HG02623 (cell line): Measurements from ENCODE around the gene DDI2.

Experiments
- ATAC-seq: cut with Tn5 transposase; IDR thresholded peaks from one replicate; pipeline ENCODE4 v1.9.1; 2021; ENCODE audit warnings: moderate library complexity; ENCODE audit not compliant: unreplicated experiment

The DDI2 gene

DNA sequence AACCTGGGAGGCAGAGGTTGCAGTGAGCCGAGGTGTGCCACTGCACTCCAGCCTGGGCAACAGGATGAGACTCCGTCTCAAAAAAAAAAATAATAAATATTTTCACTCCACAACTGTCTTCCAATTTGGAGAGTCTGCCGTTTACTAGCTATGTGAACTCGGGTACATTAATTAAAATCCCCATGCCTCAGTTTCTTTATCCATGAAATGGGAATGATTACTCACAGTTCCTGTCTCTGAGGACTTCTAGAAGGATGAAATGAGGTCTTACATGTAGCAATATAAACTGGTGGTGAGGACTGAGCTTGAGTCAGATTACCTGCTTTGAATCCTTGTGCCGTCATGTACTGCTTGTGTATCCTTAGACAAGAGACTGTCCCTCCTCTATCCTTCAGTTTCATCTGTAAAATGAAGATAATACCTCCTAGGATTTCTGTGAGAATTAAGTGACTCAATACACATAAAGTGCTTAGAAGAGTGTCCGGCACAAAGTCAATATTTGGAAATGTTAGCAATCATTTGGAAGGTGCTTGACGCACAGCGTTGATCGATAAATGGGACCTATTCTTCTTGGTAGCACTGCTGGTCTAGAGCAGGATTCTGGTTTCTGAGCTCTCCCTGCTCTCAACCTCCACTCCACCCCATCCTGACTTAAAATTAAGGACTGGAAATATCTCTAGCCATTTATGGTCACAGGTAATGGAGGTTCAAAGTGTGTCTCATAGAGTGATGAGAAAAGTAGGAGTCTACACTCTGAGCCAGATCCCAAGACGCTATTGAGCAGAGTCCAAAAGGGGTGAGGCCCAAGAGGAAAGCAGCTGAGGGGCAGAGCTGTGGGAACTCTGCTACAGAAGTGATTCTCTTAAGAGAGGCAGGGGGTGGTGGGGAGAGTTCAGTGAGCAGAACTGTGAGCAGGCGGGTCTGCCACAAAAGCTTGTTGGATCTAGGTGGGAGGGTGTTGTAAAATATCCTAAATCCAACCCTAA, 11.6 kb upstream of the DDI2 start:
- no peak for ATAC-seq

DNA sequence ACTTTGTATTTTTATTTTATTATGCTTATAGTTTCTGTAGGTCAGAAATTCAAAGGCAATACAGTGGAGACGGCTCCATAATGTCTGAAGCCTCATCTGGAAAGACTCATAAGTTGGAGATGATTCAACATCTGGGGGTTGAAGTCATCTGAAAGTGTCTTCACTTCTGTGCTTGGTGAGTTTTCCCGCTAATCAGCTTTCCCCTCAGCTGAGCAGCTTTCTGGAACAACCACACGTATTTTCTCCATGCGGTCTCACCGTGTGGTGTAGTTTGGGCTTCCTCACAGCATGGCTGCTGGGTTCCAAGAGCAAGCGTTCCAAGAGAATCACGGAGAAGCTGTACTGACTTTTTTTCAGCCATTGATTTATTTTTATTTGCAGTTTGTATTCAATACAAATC, 7.6 kb upstream of the DDI2 start:
- no peak for ATAC-seq

DNA sequence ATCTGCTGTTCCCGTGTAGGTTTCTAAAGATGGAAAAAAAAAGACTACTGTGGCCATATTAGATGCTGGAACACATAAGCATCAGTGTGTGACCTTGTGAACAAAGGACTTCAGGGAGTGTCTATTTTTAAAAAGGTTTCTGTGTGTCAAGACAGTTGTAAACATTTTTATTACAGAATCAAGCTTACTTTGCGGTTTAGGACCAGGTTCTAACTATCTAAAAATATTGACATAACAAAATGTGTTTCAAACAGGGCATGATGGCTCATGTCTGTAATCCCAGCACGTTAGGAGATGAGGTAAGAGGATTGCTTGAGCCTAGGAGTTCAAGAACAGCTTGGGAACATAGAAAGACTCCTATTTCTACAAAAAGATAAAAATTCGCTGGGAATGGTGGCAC, 7.1 kb upstream of the DDI2 start:
- ATAC-seq: no peak

DNA sequence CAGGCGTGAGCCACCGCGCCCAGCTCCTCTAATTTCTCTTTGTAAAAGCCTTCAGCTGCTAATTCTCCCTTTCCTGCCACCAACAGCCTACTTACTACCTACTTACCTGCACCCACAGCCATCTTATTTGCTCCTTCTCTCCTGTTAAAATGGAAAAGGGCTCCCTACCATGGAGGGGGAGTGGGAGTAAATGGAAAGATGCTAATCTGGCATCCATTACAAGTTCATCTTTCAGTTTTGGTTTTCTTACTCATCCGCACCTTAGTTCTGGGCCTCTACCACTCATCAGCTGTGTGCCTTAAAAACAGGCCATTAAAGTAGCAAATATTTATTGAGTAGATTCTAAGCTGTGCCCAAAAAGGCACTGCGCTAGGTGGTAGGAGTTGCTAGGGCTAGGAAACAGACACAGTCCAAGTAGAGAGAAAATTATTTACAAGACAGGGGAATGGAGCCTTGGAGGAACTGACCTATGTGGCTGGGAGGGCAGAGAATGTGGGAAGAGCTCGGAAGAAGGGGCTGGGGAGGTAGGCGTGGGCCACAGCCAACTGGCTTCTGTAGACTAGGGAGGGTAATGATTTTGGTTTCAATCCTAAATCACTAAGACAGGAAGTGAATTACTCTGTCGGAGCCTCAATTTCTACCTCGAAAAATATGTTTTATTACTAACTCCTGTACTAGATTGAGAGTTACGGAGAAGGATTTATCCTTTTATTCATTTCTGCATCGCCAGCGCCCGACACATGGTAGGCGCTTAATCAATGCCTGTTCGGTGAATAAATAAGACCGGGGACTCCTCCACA, 685 bp upstream of the DDI2 start:
- no peak for ATAC-seq

DNA sequence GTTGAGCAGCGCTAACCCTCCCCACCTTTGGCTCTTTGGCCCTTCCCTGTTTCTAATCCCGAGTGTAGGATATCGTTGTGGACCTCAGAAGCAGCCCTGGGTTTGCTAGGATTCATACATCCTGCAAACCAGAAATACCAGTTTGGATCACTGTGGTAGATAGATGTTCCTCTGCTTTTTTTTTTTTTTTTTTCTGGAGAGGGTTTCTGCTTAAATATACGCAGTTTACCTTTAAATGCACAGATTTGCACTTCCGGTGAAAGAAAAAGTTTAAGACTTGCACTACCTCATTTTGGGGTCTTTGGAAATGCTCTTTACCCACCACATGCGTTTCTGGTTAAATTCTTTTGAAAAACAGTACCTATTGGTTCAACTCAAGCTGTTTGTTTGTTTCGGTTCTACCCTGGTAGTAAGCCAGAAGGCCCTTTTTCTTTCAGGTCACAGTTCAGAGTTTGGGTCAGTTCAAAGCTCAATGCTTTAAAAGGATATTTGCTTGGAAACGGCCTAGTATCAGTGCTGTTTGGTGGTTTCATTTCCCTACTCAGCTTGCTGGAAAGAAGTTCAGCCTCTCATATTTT, 908 bp downstream of the DDI2 start:
- ATAC-seq: no peak

DNA sequence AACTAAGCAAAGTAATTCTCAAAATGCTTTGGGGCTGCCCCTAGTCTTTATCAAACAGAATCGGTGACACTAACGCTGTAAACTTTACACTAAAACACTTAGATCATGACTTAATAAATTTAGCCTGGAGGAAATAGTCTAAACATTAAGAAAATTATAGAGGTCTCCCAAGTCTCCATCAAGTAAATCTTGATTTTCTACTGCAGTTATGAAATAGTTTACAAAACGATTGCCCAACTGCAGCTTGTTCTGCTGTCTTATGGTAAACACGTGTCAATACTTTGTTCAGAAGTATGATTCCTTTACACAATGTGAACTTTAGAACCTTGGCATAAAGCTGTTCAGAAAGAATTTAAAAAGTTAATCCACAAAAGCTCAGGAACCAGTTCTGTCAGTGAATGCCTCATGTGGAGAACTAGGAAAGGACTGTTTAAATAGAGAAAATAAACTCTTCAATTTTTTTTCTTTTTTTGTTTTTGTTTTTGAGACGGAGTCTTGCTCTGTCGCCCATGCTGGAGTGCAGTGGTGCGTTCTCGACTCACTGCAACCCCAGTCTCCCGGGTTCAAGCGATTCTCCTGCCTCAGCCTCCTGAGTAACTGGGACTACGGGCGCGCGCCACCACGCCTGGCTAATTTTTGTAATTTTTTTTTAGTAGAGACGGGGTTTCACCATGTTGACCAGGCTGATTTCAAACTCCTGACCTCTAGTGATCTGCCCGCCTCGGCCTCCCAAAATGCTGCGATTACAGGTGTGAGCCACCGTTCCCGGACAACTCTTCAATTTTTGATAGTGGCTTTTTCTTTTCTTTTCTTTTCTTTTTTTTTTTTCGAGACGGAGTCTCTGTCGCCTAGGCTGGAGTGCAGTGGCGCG, 1.6 kb downstream of the DDI2 start:
- ATAC-seq: no peak

DNA sequence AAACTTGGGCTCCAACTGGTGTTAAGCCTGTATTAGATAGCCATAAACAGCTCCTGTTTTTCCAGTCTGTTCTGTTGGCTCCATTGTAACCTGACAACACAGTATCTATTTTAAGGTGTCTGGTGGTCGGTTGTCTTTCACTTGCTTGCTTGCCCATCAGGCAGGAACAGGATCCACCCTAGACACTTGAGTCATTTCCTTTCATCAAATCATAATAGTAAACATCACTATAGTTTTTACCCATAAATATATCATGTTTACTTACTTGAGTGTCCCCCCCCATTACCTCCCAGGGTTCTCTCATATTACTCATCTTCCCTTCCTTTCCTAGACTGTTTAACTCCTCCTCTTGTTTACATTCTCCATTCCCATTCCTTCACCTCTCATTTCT, 2.9 kb downstream of the DDI2 start:
- ATAC-seq: no peak

DNA sequence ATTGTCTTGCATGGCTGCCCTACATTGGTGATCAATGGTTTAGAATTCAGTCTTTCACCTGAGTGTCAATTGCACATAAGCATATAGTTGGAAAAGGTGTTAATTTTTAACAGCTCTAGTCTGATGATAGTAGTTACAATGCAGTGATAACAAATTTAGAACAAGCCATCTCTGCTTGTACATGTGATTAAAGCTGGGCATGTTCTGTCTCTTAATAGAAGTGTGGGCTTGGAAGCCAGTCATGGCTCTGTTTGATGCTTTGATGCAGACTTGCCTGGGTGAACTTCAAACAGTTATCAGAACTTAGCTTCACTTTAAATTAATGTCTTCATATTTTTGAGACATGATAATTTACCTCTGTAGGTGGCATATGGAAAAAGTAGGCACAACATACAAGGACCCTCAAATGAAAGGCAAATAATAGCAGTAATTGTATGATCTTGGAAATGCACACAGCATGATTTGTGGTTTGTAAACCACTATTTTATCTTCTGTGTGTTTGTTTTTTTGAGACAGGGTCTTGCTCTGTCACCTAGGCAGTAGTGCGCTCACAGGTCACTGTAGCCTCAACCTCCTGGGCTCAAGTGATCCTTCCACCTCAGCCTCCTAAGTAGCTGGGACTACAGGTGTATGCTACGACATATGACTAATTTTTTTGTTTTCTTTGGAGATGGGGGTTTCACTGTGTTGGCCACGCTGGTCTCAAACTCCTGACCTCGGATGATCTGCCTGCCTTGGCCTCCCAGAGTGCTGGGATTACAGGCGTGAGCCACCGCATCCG, 3.8 kb downstream of the DDI2 start:
- ATAC-seq: no peak

DNA sequence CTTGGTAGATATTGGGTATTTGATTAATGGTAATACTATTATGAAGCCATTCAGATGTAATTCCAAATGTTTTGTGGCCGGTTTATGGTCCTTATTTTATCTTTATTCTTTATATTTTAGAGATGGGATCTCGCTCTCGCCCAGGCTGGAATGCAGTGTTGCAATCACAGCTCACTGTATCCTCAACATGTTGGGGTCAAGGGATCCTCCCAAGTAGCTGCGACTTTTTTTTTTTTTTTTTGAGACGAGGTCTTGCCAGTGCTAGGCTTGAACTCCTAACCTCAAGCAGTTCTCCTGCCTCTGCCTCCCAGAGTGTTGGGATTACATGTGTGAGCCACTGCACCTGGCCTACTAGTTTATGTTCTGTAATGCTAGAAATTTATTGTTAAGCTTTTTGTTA, 4.7 kb downstream of the DDI2 start:
- no peak for ATAC-seq

DNA sequence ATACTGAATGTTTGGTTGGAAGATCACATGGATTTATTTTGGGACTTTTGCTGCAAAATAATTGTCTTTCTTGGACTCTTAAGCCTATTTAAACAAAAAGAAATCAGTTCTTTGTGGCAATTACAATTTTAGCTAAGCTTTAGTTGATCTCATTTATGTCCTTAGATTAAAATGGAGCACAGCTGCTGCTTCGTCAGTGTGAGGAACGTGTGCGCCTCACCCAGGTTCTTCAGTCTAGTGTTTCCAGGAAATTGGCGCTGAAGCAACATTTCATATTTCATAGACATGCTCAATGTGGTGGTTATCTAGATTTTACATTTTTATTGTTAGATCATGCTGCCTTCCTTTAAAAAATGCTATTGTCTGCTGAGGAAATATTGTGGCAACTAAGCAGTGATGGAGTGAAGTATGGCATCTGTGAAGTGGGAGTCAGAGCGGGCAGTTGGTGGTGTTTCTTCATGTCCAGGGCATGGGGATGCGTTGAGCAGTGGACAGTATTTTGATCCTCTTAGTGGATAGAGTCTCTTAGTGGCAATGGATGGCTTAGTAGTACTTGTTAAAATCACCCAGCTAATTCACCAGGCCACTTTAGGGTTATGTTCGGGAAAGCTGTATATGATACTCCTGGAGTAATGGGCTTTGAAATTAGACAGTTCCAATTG, 5.6 kb downstream of the DDI2 start:
- ATAC-seq: no peak

DNA sequence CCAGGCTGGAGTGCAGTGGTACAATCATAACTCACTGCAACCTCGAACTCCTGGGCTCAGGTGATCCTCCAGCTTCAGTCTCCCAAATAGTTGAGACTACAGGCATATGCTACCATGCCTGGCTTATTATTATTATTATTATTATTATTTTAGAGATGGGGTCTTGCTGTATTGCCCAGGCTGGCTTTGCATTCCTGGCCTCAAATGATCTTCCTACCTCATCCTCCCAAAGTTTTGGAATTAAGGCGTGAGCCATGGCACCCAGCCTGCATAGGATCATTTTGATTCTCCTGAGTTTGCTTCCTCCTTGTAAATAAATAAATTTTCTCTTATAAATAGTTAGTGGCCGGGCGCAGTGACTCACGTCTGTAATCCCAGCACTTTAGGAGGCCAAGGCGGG, 6.2 kb downstream of the DDI2 start:
- ATAC-seq: no peak

DNA sequence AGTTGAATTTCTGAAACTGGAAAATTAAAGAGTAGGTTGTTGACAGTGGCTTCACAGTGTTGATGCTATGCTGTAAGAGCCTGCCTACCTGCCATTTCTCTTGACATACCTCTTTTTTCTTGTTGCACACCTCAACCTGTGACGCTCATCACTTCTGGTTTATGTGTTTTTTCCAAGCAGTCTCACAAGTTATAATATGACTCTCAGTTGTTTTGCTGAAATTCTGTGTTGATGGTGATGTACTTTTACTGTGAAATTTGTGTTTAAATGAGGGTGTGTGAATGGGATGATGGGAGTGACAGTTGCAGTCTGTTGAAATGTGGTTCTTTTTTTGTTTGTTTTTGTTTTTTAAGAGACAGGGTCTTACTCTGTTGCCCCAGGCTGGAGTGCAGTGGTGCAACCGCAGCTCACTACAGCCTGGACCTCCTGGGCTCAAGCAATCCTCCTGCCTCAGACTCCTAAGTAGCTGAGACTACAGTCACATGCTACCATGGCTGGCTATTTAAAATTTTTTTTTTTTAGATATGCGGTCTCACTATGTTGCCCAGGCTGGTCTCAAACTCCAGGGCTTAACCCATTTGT, 7.0 kb downstream of the DDI2 start:
- ATAC-seq: no peak

DNA sequence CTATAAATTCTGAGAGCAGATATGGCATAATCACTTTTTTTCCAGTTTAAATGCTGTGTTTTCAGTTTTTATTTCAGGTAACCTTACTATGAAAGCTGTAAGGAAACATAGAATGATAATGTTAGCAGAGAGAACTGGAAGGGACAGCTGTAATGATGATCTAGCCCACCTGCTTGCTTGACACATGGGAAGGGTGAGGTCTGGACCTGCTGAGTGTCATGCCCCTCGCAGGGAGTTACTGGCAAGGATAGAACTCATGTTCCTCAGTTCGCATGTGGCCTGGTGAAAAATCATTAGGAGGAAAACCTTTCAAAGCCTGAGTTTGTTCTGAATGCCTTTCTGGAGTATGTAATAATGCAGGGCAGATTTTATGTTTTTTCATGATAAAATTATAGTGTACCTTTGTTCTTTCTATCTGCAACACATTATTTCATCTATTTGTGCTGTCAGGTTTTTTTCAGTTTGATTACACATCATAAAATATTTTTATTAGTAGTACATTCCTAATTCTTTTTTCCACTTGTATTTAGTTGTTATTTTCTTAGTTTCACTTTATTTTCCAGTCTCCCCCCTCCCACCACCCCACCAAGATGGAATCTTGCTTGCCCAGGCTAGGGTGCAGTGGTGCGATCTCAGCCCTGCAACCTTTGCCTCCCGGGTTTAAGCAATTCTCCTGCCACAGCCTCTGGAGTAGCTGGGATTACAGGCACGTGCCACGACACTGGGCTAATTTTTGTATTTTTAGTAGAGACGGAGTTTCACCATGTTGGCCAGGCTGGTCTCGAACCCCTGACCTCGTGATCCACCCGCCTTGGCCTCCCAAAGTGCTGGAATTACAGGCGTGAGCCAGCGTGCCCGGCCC, 8.0 kb downstream of the DDI2 start:
- ATAC-seq: no peak

DNA sequence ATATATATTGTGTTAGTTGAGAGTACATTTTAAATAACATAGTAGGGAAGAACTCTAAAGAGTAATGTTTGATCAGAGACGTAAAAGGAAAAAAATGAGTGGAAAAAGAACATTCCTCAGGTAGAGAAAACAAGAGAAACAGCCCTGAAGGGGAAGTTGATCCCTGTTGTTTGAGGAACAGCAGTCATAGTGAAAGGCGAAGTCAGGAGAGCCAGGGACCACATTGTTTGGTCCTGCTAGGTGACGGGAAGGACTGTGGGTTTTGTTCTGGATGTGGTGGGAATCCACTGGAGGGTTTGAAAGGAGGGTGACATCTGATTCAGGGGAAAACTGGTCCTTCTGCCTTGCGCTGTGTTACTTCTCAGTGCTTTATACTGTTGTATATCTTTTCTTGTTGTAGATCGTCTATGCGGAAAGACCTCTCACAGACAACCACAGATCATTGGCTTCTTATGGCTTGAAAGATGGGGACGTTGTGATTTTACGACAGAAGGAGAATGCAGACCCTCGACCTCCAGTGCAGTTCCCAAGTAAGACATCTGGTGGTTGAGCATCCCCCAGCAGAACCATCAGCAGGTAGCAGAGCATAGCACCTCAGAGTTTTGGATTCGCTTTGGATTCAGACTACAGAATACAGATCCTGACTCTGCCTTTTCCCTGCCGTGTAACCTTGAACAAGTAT, 9.2 kb downstream of the DDI2 start:
- no peak for ATAC-seq

DNA sequence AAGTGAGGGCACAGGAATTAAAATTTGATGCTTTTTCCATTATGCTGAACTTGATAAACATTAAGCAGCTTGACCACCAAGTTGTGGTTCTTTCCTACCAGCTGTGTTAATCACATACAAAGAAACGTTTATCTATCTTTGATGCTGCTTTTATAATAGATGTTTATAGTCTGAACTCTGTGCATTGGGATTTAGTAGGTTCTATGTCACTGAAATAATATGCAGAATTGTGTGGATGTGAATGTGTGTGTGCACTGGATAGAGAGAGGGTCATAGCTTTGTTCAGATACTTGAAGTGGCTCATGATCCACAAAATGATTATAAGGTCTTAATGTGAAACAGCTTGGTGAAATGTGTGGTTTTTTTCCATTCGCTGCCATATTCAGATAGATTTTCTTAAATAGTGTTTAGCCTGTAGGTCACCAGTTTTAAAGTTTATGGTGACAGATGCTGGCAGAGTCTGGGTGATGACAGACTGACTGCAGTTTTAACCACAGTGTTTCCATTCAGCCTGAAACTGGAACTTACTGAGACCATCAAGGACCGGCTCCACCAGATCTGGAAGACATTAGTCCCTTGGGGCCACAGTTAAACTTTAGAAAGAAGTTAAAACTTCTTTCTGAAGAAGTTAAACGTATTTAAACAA, 10.2 kb downstream of the DDI2 start:
- peak; percentile 75 for ATAC-seq

DNA sequence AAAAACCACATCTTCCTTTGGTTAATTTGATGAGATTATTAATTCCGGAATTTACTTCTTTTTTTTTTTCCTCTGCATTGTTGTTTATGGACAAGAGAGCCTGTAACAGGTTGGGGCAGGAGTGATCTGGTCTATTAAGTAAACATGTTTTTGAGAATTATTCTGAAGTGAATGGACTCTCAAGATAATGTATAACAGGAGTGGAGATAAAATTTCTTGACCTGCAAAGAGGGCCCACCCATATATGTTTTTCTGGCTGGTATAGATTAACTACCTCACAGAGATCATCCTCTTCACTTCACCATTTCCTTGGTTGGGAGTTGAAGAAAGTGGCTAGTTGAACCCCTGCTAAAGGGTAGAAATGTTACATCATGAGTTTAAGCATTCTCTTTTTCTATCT, 10.7 kb downstream of the DDI2 start:
- ATAC-seq: peak; percentile 18

DNA sequence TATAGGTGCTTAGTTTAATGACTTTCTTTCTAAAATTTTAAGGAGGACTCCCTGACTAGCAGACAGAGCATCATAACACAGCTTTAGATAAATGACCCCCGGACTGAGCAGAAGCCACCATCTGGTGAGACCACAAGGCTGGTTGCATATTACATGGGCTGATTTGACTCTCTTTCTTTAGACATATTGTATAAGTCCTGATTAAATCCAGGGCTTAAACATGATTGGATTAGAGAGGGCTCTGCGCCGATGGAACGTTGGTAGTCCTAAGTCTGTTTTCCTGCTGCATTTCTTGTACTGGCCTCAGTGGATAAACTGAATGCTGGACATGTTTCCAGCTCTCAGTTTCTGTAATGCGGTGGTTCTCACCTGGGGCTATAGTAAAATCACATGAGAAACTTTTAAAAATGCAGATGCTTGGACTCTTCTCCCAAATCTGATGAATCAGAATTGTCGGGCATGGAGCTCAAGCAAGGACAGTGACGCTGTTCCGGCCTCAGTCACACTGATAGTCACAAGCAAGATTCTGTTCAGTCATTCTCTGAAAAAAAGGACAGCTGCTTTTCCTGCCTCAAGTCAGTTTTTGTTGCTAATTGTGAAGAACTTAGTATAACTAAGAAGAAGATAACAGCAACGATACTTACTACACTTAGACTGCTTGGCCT, 16.6 kb downstream of the DDI2 start:
- no peak for ATAC-seq
